ENCODE data around the gene ADAMTS5. TPM values are rescaled to one million over a fixed set of nuclear protein-coding genes. Genes with fewer than 3 reads are reported as not detected.

ADAMTS5 gene
- total RNA-seq: 10 to 100 TPM; 24.8 to 99.7 (median 48.4) TPM

- H3K9me3 ChIP-seq: no peaks in the 10 kb centered on the region
- TF ChIP-seq CTCF (IDR thresholded peaks at IDR 0.05): peak in 1 of 4 experiments; percentile 22
- TF ChIP-seq POLR2A (IDR thresholded peaks at IDR 0.05): peak in 1 of 2 donors; percentile 61
- H3K4me1 ChIP-seq: peaks cover 0 to 3% of the 10 kb centered on the region in 2 donors
- peak within 1 kb of the TSS; percentile 66 to 72 for H3K4me3 ChIP-seq
- H3K36me3 ChIP-seq: no peaks in the 10 kb centered on the region
- H3K27me3 ChIP-seq: no peaks in the 10 kb centered on the region
- intact Hi-C loops (cut with DNase I; ENCODE audit: low total_unique reads): no loop called here
- peak; percentile 68 to 77 for DNase-seq
- peak within 1 kb of the TSS; percentile 94 to 98 for H3K27ac ChIP-seq
These were observed at the start of gene ADAMTS5 for GRCh38 chr21:26967062-26967913. Gene ADAMTS5 (minus strand): TSS chr21:26967088. CDS start chr21:26966391, 697 bp downstream.

- no peak overlapping the region for H3K4me3 ChIP-seq
- no peaks in the 10 kb centered on the region for H3K27me3 ChIP-seq
- TF ChIP-seq POLR2A (IDR thresholded peaks at IDR 0.05) (no peak), CTCF (IDR thresholded peaks at IDR 0.05) (no peak)
- no peak for DNase-seq
- no peaks in the 10 kb centered on the region for H3K36me3 ChIP-seq
- peak overlapping the region; percentile 43 to 52 for H3K27ac ChIP-seq
- H3K4me1 ChIP-seq: peaks cover 0 to under 1% of the 10 kb centered on the region in 2 donors
- intact Hi-C loops (cut with DNase I; ENCODE audit: low total_unique reads): no loop called here
- H3K9me3 ChIP-seq: no peaks in the 10 kb centered on the region
These were observed 34.6 kb upstream of the ADAMTS5 start for GRCh38 chr21:27001526-27001925.

DNA sequence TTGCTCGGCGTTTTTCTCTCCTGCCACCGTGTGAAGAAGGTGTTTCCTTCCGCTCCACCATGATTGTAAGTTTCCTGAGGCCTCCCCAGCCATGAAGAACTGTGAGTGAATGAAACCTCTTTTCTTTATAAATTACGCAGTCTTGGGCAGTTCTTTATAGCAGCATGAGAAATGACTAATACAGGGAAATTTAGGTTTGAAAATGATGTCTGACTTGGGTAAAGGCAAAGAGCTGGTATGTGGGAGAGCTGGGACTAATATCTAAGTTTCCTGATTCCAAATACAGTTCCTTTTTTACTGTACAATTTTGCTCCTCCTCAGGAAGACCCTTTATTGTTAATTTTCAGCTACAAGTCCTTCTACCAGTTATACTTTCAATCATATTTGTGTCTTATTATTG is 16.7 kb upstream of the ADAMTS5 start:
- Histone ChIP-seq H3K27ac (no peak overlapping the region), H3K9me3 (peaks cover 0 to 3% of the 10 kb centered on the region in 2 donors), H3K27me3 (no peaks in the 10 kb centered on the region), H3K36me3 (no peaks in the 10 kb centered on the region), H3K4me3 (no peak overlapping the region), H3K4me1 (no peaks in the 10 kb centered on the region)
- DNase-seq: no peak
- TF ChIP-seq CTCF (IDR thresholded peaks at IDR 0.05): no peak
- no peak for TF ChIP-seq POLR2A (IDR thresholded peaks at IDR 0.05)
- intact Hi-C loops (cut with DNase I; ENCODE audit: low total_unique reads): no loop called here

DNA sequence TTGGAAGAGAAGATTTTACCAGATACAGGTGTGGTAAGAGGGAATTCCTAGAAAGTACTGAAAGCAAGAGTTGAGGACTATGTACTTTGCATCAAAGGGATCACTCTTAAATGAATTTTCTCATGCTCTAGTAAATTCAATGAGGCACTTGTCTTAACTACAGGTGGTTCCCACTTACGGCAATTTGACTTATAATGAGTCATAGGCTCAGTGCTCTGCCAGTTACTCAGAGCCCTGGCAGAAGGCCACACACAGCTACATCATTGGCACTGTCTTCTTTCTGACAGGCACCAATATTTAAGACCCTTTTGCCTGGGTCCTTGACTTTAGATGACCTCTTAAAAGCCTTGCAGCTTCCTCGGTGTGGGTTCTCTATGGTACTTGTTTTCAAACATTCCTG is 15.9 kb upstream of the ADAMTS5 start:
- Histone ChIP-seq H3K9me3 (no peaks in the 10 kb centered on the region), H3K36me3 (no peaks in the 10 kb centered on the region), H3K27me3 (no peaks in the 10 kb centered on the region), H3K27ac (no peak overlapping the region), H3K4me1 (no peaks in the 10 kb centered on the region), H3K4me3 (no peak overlapping the region)
- TF ChIP-seq CTCF (IDR thresholded peaks at IDR 0.05): no peak
- intact Hi-C loops (cut with DNase I; ENCODE audit: low total_unique reads): no loop called here
- peak; percentile 41 to 47 for DNase-seq

GRCh38 chr21:26977746-26978145 is 10.9 kb upstream of the ADAMTS5 start:
- intact Hi-C loops (cut with DNase I; ENCODE audit: low total_unique reads): no loop called here
- Histone ChIP-seq H3K27me3 (no peaks in the 10 kb centered on the region), H3K4me3 (no peak overlapping the region), H3K36me3 (no peaks in the 10 kb centered on the region), H3K4me1 (peaks cover 0 to 6% of the 10 kb centered on the region in 2 donors), H3K27ac (no peak overlapping the region), H3K9me3 (no peaks in the 10 kb centered on the region)
- DNase-seq: no peak
- no peak for TF ChIP-seq POLR2A (IDR thresholded peaks at IDR 0.05)
